Fibroblast of peridontal ligament (primary cell): ENCODE measurements around the gene ACTN4.

ENCODE experiments used
- DNase-seq: peaks from one replicate; pipeline ENCODE4 v3.0.0-alpha.2; 2010; ENCODE audit errors: extremely low read depth

The ACTN4 gene

DNA sequence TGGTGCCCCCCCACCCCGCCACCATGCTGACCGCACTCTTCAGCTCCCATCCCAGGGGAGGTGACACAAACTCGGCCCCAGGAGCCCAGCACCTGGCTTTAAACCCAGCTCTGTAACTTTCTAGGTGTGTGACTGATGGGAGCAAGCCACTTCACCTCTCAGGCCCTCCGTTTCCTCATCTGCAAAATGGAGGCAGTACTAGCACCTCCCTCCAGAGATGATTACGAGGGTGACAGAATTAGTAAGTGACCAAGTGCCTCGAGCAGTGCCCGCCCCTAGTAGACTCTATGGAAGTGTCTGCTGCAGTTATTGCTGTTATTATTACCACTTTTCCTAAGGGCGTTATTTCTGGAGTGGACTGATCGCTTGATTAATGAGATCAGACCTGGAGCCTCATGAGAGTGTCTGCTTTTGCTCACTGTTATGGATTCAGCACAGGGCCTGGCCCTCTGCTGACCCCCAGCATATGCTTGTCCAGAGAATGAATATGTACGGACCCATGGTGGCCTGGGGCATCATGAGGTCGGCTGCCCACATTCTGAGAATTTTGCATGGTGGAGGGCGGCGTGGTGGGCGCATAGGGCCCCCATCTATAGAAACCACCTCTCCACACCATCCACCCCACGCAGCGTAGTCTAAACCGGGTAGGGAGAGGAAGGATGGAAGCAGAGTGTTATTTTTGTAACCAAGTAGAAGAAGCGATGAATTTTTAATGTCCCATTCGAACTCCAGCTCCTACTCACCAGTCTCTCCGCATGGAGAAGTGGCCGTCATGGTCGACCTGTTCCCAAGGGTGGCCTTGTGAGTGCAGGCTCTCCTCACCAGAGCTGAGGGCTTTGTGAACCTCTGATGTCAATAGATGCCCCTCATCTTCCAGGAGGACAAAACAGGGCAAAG lies 48.6 kb downstream of the ACTN4 start:
- DNase-seq, result no peak

GRCh38 chr19:38696729-38697055 lies 49.2 kb downstream of the ACTN4 start:
- no peak for DNase-seq

GRCh38 chr19:38697197-38697596 lies 49.7 kb downstream of the ACTN4 start:
- DNase-seq, result no peak

DNA sequence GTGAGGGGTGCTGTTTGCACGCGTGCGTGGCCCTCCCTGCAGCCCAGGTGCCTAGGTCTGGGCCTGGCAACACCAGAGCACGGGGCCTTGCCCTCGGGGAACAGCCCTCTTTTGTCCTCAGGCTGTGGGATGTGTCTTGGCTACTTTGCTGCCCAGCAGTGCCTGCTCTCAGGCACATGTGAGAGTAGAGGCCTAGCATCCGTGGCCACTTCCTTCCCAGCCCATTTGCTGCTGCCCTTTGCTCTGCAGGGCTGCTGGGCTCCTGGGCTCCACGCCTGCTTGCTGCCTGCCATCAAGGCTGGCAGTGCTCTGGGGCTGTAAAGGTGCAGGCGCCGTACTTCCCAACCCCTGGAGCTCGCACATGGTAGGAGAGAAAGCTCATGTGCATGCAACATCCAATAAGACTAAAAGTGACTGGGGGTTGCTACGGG lies 50.2 kb downstream of the ACTN4 start:
- no peak for DNase-seq

- no peak for DNase-seq
These were observed 51.0 kb downstream of the ACTN4 start for GRCh38 chr19:38698225-38699026.

- DNase-seq, result no peak
These were observed 51.5 kb downstream of the ACTN4 start for GRCh38 chr19:38699027-38699346.

GRCh38 chr19:38699647-38700349 lies 52.3 kb downstream of the ACTN4 start:
- no peak for DNase-seq

GRCh38 chr19:38700350-38700901 lies 53.0 kb downstream of the ACTN4 start:
- no peak for DNase-seq

- no peak for DNase-seq
These were observed 53.5 kb downstream of the ACTN4 start for GRCh38 chr19:38700902-38701454.

DNA sequence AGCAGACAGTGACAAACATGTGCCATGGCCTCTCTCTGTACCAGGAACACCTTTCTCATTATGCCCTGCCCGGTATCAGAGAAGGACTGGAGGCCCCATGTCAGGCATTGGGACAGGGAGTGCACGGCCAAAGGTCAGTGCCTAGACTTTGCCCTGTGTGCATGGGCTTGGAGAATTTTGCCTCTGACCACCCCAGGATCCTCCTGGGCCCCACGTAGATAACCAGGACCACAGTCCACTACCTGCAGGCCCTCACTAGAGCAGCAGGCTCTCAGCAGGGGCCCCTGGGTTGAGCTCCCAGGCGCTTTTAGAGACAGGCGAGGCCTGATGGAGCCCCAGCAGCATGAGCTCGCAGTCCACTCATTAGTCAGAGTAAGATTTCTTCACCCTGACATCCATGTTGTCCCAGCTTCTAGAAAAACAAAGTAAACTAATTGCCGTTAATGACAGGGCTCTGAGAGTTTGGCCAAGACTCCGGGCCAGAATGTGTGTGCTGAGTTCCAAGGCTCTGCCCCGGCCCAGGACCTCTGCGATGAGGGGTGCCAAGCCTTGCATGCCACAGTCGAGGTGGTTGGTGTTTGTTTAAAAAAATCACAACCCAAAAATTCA lies 54.1 kb downstream of the ACTN4 start:
- peak; percentile 84 for DNase-seq

DNA sequence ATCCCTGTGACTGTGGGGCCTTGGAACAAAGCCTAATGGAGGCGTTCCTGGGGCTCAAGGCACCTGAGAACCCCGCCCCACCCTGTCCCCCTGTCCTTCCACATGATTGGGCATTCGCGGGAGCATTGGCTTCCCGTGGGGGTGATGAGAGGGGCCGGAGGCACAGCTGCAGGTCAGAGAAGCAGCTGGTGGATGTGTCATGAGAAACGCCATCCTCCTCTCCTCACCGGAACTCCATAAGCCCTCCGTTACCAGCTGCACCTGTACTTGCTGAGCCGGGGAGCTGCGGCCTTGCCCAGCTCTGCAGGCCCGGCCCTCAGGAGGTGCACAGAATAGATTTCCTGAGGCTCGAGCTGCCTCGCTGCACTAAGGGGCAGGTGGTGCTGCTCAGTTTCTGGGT lies 54.8 kb downstream of the ACTN4 start:
- DNase-seq, result no peak

- DNase-seq, result no peak
These were observed 56.1 kb downstream of the ACTN4 start for GRCh38 chr19:38703509-38703908.

DNA sequence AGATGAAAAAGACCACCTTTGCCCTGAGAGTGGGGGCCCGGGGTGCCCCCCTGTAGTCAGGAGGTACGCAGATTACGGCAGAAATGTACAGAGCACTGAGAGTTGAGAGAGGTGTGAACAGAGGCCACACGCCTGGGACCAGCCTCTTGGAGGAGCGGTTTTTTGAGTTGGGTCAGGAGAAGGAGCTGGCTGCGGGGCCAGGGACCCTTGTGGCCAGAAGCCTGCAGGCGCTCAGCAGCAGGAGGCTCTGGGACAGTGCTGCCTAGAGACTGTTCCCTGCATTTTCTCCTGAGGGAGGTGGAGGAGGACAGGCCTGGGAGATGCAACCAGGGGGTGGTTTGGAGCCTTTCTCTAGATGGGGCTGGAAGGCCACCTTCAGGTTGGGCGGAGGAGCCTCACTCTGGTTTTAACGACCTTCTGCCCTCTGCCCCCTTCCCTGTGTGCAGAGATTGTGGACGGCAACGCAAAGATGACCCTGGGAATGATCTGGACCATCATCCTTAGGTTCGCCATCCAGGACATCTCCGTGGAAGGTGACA lies 57.1 kb downstream of the ACTN4 start:
- DNase-seq, result no peak

GRCh38 chr19:38705197-38706019 lies 58.0 kb downstream of the ACTN4 start:
- DNase-seq, result no peak

GRCh38 chr19:38706792-38707511 lies 59.5 kb downstream of the ACTN4 start:
- DNase-seq, result no peak

DNA sequence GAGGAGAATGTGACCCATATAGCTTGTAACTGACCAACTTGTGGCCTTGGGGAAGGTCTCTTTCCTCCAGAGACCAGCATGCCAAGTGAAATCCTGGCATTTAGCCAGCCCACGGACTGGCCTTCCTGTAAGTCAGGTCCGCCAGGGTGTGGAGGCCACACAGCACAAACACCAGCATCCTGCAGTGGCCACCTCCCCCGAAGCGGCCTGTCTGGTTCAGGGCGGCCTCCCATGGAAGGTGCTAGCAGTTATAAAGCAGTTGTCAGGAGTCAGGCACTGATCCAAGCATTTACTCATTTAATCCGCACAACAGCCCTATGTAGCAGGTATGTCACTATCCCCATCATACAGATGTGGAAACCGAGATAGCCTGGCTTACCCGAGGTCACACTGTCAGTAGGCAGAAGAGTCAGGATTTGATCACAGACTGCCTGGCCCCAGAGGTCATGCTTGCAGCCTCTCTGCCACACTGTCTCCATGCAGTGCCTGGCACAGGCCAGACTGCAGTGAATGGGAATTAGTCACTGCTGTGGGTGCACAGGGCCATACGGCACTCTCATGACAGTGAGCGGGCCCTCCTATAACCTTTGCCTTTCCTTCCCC lies 60.2 kb downstream of the ACTN4 start:
- no peak for DNase-seq

DNA sequence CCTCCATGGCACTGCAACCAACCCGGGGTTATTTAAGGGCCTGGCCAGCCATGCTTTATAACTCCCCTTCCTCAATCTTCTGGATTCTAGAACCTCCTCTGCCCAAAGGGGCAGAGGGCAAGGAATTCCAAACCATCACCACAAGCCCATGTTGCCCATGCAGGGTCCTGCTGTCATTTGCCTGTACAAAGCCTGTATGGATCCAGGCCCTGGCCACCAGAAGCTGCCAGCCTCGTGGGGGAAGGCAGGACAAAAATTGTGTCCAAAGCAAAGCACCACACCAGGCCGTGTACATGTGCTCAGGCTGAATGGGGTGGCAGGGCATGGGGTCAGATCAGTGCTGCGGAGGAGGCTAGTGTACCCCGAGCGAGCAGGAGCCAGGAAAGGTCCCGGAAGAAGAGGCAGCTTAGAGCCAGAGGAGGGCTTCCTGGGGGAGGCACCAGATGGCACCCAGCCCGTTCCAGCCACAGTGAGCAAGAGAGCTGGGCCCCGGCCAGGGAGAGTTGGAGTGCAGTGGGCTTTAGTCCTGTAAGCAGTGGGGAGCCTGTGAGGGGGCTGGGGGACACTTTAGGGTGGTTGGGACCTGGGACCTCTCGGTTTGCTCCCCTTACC lies 61.1 kb downstream of the ACTN4 start:
- DNase-seq, result no peak

- DNase-seq, result no peak
These were observed 61.7 kb downstream of the ACTN4 start for GRCh38 chr19:38709119-38709518.
